ENCODE measurements around the gene ABHD3. TPM values are rescaled to one million over a fixed set of nuclear protein-coding genes. Genes with fewer than 3 reads are reported as not detected.

Gene ABHD3
- polyA plus RNA-seq, 1 donor (not counting 4 experiments of a cell fraction or from before 2014, with no cell fraction given): 31.6 TPM

GRCh38 chr18:21747268-21747667, 42.7 kb upstream of the ABHD3 start:
- no peak overlapping the region for H2AFZ ChIP-seq (ENCODE audit: control insufficient read depth, low read length)
- H3K9me3 ChIP-seq (ENCODE audit: control insufficient read depth, low read depth, low read length): no peaks in the 10 kb centered on the region
- H3K4me3 ChIP-seq (ENCODE audit: control insufficient read depth in 2 of 3, extremely low read depth in 1 of 3, insufficient read depth in 2 of 3, low read depth in 1 of 3, low read length in 3 of 3): no peak overlapping the region
- H3K9me1 ChIP-seq (ENCODE audit: control insufficient read depth, extremely low read depth, insufficient read depth, low read length): no peaks in the 10 kb centered on the region
- TF ChIP-seq CTCF (optimal IDR thresholded peaks at IDR 0.05 in 1 of 3, IDR thresholded peaks at IDR 0.05 in 1 of 3, conservative IDR thresholded peaks at IDR 0.05 in 1 of 3; ENCODE audit: extremely low read depth in 1 of 3, insufficient read depth in 2 of 3, low read length in 3 of 3): no peak
- no peak for TF ChIP-seq EZH2 (IDR thresholded peaks at IDR 0.05; ENCODE audit: low read length)
- H3K36me3 ChIP-seq (ENCODE audit: control insufficient read depth in 2 of 2, extremely low read depth in 1 of 2, insufficient read depth in 2 of 2, low read length in 2 of 2): no peaks in the 10 kb centered on the region
- DNase-seq (ENCODE audit: low read depth, low spot score) (no peak), FAIRE-seq (peak; percentile 46)
- no peak overlapping the region for H3K9ac ChIP-seq (ENCODE audit: control insufficient read depth, extremely low read depth, insufficient read depth, low read length)
- no peak overlapping the region for H3K4me2 ChIP-seq (ENCODE audit: control insufficient read depth, extremely low read depth, insufficient read depth, low read depth, low read length)
- dilution Hi-C loops (cut with MboI; ENCODE audit: extremely low pct_ligation_motif_present, low sequenced_read_pairs): no loop called here
- no peaks in the 10 kb centered on the region for H4K20me1 ChIP-seq (ENCODE audit: control insufficient read depth, extremely low read depth, insufficient read depth, low read length)
- H3K27me3 ChIP-seq (ENCODE audit: control insufficient read depth, extremely low read depth, insufficient read depth, low read length): no peaks in the 10 kb centered on the region
- peaks cover 4% of the 10 kb centered on the region for H3K4me1 ChIP-seq (ENCODE audit: control insufficient read depth, extremely low read depth, insufficient read depth, low read length)
- H3K27ac ChIP-seq (ENCODE audit: control insufficient read depth, insufficient read depth, low read length): no peak overlapping the region
- H3K79me2 ChIP-seq (ENCODE audit: control insufficient read depth, insufficient read depth, low read length): peaks cover 91% of the 10 kb centered on the region

GRCh38 chr18:21745231-21745630, 40.7 kb upstream of the ABHD3 start:
- Histone ChIP-seq H3K4me1 (ENCODE audit: control insufficient read depth, extremely low read depth, insufficient read depth, low read length) (peaks cover 4% of the 10 kb centered on the region), H3K4me3 (ENCODE audit: control insufficient read depth in 2 of 3, extremely low read depth in 1 of 3, insufficient read depth in 2 of 3, low read depth in 1 of 3, low read length in 3 of 3) (no peak overlapping the region)
- dilution Hi-C loops (cut with MboI; ENCODE audit: extremely low pct_ligation_motif_present, low sequenced_read_pairs): no loop called here

More at GRCh38 chr18:21745231-21745630, 40.7 kb upstream of the ABHD3 start:
- H4K20me1 ChIP-seq (ENCODE audit: control insufficient read depth, extremely low read depth, insufficient read depth, low read length): no peaks in the 10 kb centered on the region
- no peaks in the 10 kb centered on the region for H3K9me1 ChIP-seq (ENCODE audit: control insufficient read depth, extremely low read depth, insufficient read depth, low read length)
- no peak for FAIRE-seq
- no peaks in the 10 kb centered on the region for H3K9me3 ChIP-seq (ENCODE audit: control insufficient read depth, low read depth, low read length)
- no peaks in the 10 kb centered on the region for H3K27me3 ChIP-seq (ENCODE audit: control insufficient read depth, extremely low read depth, insufficient read depth, low read length)
- no peak for DNase-seq (ENCODE audit: low read depth, low spot score)
- no peak overlapping the region for H2AFZ ChIP-seq (ENCODE audit: control insufficient read depth, low read length)
- no peak overlapping the region for H3K9ac ChIP-seq (ENCODE audit: control insufficient read depth, extremely low read depth, insufficient read depth, low read length)
- peaks cover 80% of the 10 kb centered on the region for H3K79me2 ChIP-seq (ENCODE audit: control insufficient read depth, insufficient read depth, low read length)
- H3K36me3 ChIP-seq (ENCODE audit: control insufficient read depth in 2 of 2, extremely low read depth in 1 of 2, insufficient read depth in 2 of 2, low read length in 2 of 2): no peaks in the 10 kb centered on the region
- TF ChIP-seq EZH2 (IDR thresholded peaks at IDR 0.05; ENCODE audit: low read length): no peak
- no peak for TF ChIP-seq CTCF (optimal IDR thresholded peaks at IDR 0.05 in 1 of 3, IDR thresholded peaks at IDR 0.05 in 1 of 3, conservative IDR thresholded peaks at IDR 0.05 in 1 of 3; ENCODE audit: extremely low read depth in 1 of 3, insufficient read depth in 2 of 3, low read length in 3 of 3)
- no peak overlapping the region for H3K4me2 ChIP-seq (ENCODE audit: control insufficient read depth, extremely low read depth, insufficient read depth, low read depth, low read length)
- H3K27ac ChIP-seq (ENCODE audit: control insufficient read depth, insufficient read depth, low read length): no peak overlapping the region
